ENCODE data around the gene CLDN2.
A peak's percentile ranks its signal among the peaks of the same experiment; 100 is the strongest.

The CLDN2 gene

GRCh38 chrX:106927700-106928099 lies 7.5 kb downstream of the CLDN2 start:
- peak; percentile 54 for DNase-seq

DNA sequence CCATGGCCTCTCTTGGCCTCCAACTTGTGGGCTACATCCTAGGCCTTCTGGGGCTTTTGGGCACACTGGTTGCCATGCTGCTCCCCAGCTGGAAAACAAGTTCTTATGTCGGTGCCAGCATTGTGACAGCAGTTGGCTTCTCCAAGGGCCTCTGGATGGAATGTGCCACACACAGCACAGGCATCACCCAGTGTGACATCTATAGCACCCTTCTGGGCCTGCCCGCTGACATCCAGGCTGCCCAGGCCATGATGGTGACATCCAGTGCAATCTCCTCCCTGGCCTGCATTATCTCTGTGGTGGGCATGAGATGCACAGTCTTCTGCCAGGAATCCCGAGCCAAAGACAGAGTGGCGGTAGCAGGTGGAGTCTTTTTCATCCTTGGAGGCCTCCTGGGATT lies 8.0 kb downstream of the CLDN2 start:
- DNase-seq, result no peak

GRCh38 chrX:106931831-106932491 lies 11.8 kb downstream of the CLDN2 start:
- DNase-seq, result no peak

GRCh38 chrX:106932492-106932923 lies 12.3 kb downstream of the CLDN2 start:
- DNase-seq, result no peak

- no peak for DNase-seq
Measured at GRCh38 chrX:106932960-106933537, 12.8 kb downstream of the CLDN2 start.

- no peak for DNase-seq
Measured at GRCh38 chrX:106933538-106933961, 13.3 kb downstream of the CLDN2 start.

DNA sequence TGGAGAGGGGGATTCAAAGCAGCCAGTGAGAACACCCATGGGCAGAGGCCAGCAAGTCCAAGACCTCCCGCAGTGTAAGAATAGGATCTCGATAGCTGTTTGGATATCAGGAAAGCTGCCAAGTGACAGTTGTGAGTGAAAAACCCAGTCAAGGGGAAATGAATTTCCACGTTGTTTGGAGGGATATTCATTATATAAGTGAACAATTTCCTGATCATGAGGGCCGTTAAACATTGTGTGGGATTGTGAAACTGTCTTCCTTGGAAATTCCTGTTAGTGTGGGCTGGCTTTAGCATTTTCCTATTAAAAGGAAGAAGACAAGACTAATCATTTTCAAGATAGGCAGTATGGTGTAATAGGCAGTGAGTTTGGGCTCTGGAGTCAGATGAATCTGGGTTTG lies 15.0 kb downstream of the CLDN2 start:
- DNase-seq, result no peak

DNA sequence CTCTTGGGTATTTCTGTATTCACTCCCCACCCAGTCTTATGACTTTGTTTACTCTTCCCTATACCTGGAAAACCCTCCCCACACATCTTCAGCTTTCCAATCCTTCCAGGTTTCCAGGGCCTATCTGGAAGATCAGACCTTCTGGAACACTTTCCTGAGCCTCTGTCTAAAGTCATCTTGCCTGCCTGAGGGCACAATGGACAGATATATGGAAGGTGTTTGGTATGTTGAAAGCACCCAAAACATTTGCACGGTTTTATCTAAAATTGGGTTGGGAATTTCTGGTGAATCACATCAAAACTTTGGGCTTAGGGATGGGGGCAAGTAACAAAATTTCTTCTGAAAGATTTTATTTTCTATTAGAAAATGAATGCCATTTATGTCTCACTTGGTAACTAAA lies 16.0 kb downstream of the CLDN2 start:
- no peak for DNase-seq

GRCh38 chrX:106939566-106939965 lies 19.4 kb downstream of the CLDN2 start:
- DNase-seq, result no peak

DNA sequence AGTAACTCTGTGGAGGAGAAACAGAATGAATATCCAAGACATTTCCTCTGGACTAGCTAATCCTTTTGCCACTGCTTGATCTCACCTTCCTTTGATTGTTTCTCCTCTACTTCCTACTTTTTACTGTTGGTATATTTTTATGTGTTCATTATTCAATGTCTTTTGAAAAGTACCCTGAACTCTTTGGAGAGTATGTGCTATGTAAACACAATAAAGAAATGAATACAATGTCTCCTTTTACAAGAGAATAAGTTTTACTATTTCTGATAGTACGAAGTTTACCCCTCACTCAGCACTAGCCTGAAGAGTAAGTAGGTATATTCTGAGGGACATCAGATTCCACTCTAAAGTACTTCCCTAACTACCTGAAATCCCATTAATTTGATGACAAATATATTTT lies 19.9 kb downstream of the CLDN2 start:
- DNase-seq, result no peak

DNA sequence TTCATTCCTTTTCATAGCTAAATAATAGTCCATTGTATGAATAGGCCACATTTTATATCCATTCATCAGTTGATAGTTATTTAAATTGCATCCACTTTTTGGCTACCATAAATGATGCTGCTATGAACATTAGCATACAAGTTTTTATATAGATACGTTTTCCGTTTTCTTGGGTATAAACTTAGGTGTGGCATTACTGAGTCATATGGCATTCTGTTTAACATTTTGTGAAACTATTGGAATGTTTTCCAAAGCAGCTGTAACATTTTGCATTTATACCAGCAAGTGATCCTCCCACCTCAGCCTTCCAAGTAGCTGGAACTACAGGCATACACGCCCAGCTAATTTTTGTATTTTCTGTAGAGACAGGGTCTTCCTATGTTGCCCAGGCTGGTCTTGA lies 26.3 kb downstream of the CLDN2 start:
- DNase-seq, result no peak

- DNase-seq, result no peak
Measured at GRCh38 chrX:106948641-106949040, 28.4 kb downstream of the CLDN2 start.

DNA sequence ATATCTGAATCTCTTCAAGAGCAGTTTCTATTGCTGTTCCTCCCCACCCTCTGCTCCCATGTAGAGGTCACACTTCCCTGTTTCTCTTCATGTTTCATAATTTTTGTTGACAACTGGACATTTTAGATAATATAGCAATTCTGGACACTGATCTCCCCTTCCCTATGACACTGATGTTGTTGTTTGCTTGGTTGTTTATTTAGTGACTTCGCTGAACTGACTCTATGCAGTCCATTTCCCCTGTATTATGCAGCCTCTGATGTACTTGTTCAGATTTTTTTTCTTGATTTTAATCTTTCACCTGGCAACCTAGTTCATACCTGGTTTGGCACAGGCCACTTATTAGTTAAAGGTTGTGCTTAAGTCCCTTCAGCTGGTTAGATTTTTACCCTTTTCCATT lies 29.2 kb downstream of the CLDN2 start:
- no peak for DNase-seq

- DNase-seq, result no peak
Measured at GRCh38 chrX:106950381-106950780, 30.2 kb downstream of the CLDN2 start.

DNA sequence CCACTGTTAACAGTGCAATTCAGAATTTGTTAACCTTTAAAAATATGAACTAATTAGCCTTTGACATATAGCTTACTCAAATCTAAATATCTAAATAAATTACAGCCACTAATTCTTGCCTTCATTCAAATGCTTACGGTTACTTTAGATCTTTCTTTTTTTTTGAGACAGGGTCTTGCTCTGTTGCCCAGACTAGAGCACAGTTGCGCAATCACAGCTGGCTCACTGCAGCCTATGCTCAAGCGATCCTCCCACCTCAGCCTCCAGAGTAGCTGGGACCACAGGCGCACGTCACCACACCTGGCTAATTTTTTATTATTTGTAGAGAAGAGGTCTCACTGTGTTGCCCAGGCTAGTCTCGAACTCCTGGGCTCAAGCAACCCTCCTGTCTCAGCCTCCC lies 31.0 kb downstream of the CLDN2 start:
- no peak for DNase-seq

- DNase-seq, result no peak
Measured at GRCh38 chrX:106952089-106952488, 31.9 kb downstream of the CLDN2 start.

GRCh38 chrX:106952538-106952937 lies 32.3 kb downstream of the CLDN2 start:
- DNase-seq, result no peak

DNA sequence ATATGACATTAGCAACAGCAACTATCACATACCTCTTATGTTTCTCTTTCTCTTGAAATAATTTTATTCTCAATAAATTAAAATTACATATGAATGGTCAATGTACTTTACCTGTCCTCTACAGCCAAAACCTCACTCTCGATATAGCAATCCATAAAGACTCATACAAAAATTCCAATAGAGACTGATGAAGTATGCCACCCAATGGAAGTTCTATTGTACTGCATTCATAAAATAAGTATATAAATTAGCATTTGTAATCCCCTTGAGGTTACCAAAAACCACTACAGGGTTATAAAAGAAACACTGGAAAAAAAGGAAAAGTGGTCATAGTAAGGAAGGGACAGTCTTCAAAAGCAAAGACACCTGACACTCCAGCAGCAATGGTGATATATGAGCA lies 32.8 kb downstream of the CLDN2 start:
- DNase-seq, result no peak

GRCh38 chrX:106954041-106954440 lies 33.8 kb downstream of the CLDN2 start:
- DNase-seq, result no peak

DNA sequence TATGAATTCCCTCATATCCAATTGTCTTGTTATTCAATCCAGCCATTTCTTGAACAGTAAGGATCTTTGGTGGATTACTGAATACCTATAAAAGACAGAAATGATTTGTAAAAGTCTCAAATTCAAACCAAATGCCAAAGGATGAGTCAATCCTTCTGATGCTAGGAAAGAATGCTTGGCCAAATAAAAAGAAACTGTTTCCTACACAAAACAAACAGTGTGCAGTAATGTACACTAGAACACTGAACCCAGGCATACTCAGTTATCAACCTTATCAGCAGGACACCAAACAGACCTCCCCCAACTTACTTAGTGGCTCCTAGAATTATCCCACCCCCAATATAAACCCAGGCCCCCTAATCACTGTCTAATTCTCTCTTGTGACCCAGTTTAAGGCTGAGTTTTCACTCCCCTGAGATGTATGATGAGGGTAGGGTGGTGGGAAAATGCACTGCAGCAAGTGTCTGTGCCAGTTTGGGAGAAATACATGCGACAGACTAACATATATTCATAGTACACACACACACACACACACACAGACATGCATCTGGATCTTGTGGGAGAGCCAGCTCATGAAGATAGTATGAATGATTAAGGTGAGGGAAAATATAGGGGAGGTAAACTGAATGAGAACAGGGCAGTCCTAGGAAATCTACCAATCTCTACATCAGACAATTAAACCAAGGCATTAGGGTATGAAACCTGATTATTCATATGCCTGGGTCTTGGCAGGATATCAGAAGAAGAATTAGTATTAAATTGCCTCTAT lies 35.0 kb downstream of the CLDN2 start:
- no peak for DNase-seq

DNA sequence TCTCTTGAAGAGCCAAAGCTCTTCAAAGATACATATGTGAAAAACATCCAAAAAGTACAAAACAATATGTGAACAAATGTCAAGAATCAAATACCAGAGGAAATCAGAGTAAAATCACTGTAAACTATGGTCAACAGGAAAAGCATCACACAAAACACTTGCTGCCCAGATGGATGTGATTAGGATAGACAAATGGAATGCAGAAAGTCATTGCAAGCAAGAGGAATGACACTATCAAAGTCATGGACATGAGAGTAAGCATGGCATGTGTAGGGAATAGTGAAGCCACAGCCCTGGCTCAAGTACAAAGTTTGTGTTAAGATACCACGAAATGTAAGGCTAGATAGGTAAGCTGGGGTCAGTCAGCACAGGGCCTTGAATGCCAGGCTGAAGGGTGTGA lies 37.7 kb downstream of the CLDN2 start:
- no peak for DNase-seq

GRCh38 chrX:106959901-106960300 lies 39.7 kb downstream of the CLDN2 start:
- no peak for DNase-seq

DNA sequence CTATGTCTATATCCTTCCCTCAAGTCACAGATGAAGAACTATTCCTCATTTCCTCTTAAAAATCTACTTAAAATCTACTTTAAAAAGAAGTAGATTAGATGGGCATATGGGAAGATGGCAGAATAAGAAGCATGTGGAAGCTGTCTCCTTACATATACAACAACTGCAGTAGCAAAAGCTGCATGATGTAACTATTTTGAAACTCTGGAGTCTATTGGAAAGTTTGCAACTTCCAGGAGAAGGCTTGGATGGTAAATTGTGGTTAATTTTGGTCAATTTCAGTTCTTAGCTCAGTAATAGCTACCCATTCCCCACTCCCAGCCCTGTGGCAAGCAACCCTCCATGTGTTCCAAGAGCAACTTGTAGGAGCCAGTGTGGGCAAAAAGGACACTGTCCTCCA lies 42.9 kb downstream of the CLDN2 start:
- DNase-seq, result no peak

GRCh38 chrX:106964290-106964689 lies 44.1 kb downstream of the CLDN2 start:
- DNase-seq, result no peak

Measured in DMS79 (cell line).